EH (cell line): ENCODE results near the gene SMDT1.
"Not testable (repeated sequence)": the region's sequence is repeated elsewhere in the genome, so short reads cannot be mapped to it uniquely, and the experiment has no call there.

ENCODE experiments used
- DNase-seq: peaks from one replicate; pipeline ENCODE4 v3.0.0-alpha.2; 2015; ENCODE audit warnings: low read depth

The SMDT1 gene

GRCh38 chr22:42111798-42112197 is 32.3 kb downstream of the SMDT1 start:
- no peak for DNase-seq

- not testable (repeated sequence) for DNase-seq
These were observed 33.3 kb downstream of the SMDT1 start for GRCh38 chr22:42112793-42113192.

- DNase-seq, result peak; percentile 29
These were observed 35.2 kb downstream of the SMDT1 start for GRCh38 chr22:42114721-42115120.

GRCh38 chr22:42115420-42115830 is 35.9 kb downstream of the SMDT1 start:
- DNase-seq, result not testable (repeated sequence)

- no peak for DNase-seq
These were observed 37.4 kb downstream of the SMDT1 start for GRCh38 chr22:42116848-42117424.

- DNase-seq, result not testable (repeated sequence)
These were observed 40.9 kb downstream of the SMDT1 start for GRCh38 chr22:42120231-42121021.

GRCh38 chr22:42123529-42123928 is 44.0 kb downstream of the SMDT1 start:
- not testable (repeated sequence) for DNase-seq

- DNase-seq, result no peak
These were observed 48.1 kb downstream of the SMDT1 start for GRCh38 chr22:42127606-42128005.

- DNase-seq, result not testable (repeated sequence)
These were observed 48.5 kb downstream of the SMDT1 start for GRCh38 chr22:42128007-42128406.

GRCh38 chr22:42128776-42129694 is 49.5 kb downstream of the SMDT1 start:
- not testable (repeated sequence) for DNase-seq

- DNase-seq, result not testable (repeated sequence)
These were observed 50.7 kb downstream of the SMDT1 start for GRCh38 chr22:42130182-42130581.

GRCh38 chr22:42130639-42131431 is 51.3 kb downstream of the SMDT1 start, which contains the start of gene CYP2D6:
Gene CYP2D6 (minus strand): TSS chr22:42130810. CDS start chr22:42130791, 19 bp downstream.
- DNase-seq, result not testable (repeated sequence)

- DNase-seq, result no peak
These were observed 52.1 kb downstream of the SMDT1 start for GRCh38 chr22:42131562-42131961.

- DNase-seq, result no peak
These were observed 53.0 kb downstream of the SMDT1 start for GRCh38 chr22:42132457-42132856.
